Measurements from ENCODE around the gene SMPX. TPM values are rescaled to one million over a fixed set of nuclear protein-coding genes. Genes with fewer than 3 reads are reported as not detected.
A peak's percentile ranks its signal among the peaks of the same experiment; 100 is the strongest.

SMPX gene
- total and polyA plus RNA-seq, 7 donors, result 207 to 863 (median 427) TPM

DNA sequence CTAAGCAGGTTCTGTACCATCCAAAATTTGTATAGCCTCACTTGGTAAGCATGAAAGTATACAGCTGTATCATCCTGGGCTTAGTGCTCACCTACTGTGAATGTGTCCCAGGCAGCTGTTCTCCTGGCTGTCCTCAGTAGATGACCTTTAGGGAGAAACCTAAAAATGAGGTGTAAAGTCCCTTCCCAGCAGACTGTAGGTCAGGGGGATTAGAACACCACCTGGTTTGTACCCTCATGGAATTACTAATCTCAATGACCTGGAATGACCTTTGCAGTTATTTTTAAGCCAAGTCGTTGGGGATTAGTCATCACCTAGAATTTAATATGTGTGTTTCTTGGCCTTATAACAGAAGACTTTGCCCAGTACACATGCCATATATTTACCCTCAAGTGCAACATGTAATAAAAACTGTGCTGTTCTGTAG lies 42.4 kb upstream of the SMPX start:
- intact Hi-C loops (cut with DNase I), result no loop called here
- no peaks in the 10 kb centered on the region for H3K27me3 ChIP-seq (ENCODE audit: insufficient read depth in 3 of 3, low read length in 2 of 3)
- peak; percentile 76 to 93 (median 84) for ATAC-seq
- peaks cover 3% of the 10 kb centered on the region for H3K4me1 ChIP-seq
- no peak for DNase-seq
- peak overlapping the region; percentile 83 for H3K27ac ChIP-seq
- WGBS, 3 donors, result 0 to 5% (median 4%) methylated on average over 1 of the region's 1 CpG
- no peaks in the 10 kb centered on the region for H3K36me3 ChIP-seq (ENCODE audit: insufficient read depth in 1 of 2, low read depth in 1 of 2)
- no peak overlapping the region for H3K4me3 ChIP-seq
- no peaks in the 10 kb centered on the region for H3K9me3 ChIP-seq
- TF ChIP-seq, protein P1, sequence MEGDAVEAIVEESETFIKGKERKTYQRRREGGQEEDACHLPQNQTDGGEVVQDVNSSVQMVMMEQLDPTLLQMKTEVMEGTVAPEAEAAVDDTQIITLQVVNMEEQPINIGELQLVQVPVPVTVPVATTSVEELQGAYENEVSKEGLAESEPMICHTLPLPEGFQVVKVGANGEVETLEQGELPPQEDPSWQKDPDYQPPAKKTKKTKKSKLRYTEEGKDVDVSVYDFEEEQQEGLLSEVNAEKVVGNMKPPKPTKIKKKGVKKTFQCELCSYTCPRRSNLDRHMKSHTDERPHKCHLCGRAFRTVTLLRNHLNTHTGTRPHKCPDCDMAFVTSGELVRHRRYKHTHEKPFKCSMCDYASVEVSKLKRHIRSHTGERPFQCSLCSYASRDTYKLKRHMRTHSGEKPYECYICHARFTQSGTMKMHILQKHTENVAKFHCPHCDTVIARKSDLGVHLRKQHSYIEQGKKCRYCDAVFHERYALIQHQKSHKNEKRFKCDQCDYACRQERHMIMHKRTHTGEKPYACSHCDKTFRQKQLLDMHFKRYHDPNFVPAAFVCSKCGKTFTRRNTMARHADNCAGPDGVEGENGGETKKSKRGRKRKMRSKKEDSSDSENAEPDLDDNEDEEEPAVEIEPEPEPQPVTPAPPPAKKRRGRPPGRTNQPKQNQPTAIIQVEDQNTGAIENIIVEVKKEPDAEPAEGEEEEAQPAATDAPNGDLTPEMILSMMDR (IDR thresholded peaks at IDR 0.05), result no peak

DNA sequence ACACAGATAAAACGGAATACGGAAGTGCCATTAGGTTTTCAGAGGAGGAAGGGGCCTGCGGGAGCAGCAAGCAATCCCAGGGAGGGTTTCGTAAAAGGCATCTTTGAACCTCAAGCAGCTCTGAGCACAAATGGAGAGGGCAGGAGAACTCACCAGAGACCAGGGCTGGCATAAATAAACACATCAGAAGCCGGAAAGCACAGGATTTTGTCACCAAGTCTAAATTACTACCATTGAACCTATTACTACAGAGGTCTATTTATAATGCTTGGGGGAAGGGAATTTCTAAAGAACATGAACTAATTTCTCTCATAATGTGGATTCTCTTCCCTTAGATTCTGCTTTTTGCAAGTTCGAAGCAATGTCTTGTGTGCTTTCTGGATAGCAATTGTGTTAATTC lies 41.9 kb upstream of the SMPX start:
- ATAC-seq (peak; percentile 63 to 78 (median 70)), DNase-seq (no peak)
- H3K27ac ChIP-seq, result peak overlapping the region; percentile 83
- H3K4me3 ChIP-seq, result peak overlapping the region; percentile 4
- WGBS, 3 donors, result 34 to 57% (median 40%) methylated on average over 6 of the region's 6 CpGs
- TF ChIP-seq, protein P1 (IDR thresholded peaks at IDR 0.05), result no peak
- H3K27me3 ChIP-seq (ENCODE audit: insufficient read depth in 3 of 3, low read length in 2 of 3), result no peaks in the 10 kb centered on the region
- no peaks in the 10 kb centered on the region for H3K36me3 ChIP-seq (ENCODE audit: insufficient read depth in 1 of 2, low read depth in 1 of 2)
- peaks cover 3% of the 10 kb centered on the region for H3K4me1 ChIP-seq
- no peaks in the 10 kb centered on the region for H3K9me3 ChIP-seq
- intact Hi-C loops (cut with DNase I), result no loop called here

DNA sequence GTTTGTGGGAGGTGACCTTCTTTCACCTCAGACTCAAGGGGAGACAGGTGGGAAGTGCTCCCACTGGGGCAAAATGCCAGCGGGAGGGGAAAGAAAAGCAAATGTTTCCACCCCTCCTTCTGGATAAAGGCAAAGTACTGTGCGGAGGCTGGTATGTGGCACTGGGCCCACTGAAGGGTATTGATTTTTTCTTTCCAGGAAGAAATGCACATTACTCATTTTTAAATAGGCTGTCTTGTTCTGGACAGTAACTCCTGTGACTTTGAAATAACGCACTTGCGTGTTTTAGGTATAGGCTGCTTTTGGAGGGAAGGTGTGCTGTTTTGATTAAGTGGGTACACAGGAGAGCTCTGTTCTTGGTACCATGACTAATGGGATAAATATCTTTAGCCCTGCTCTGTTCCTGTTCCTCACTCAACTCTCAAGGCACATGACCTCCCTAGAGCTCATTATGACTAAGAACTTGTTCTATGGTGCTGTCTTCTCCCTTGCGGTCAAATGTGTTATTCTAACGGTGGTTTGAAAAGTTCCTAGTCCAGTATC lies 40.8 kb upstream of the SMPX start:
- H3K27me3 ChIP-seq (ENCODE audit: insufficient read depth in 3 of 3, low read length in 2 of 3), result no peaks in the 10 kb centered on the region
- peak overlapping the region; percentile 83 for H3K27ac ChIP-seq
- peak; percentile 83 to 90 (median 86) for ATAC-seq
- 22 to 51% (median 43%) methylated on average over 6 of the region's 6 CpGs for WGBS, 3 donors
- H3K36me3 ChIP-seq (ENCODE audit: insufficient read depth in 1 of 2, low read depth in 1 of 2), result no peaks in the 10 kb centered on the region
- no peak for DNase-seq
- no peak overlapping the region for H3K4me3 ChIP-seq
- H3K4me1 ChIP-seq, result peaks cover 3% of the 10 kb centered on the region
- no peaks in the 10 kb centered on the region for H3K9me3 ChIP-seq
- TF ChIP-seq, protein P1 (IDR thresholded peaks at IDR 0.05), result no peak
- intact Hi-C loops (cut with DNase I), result no loop called here

DNA sequence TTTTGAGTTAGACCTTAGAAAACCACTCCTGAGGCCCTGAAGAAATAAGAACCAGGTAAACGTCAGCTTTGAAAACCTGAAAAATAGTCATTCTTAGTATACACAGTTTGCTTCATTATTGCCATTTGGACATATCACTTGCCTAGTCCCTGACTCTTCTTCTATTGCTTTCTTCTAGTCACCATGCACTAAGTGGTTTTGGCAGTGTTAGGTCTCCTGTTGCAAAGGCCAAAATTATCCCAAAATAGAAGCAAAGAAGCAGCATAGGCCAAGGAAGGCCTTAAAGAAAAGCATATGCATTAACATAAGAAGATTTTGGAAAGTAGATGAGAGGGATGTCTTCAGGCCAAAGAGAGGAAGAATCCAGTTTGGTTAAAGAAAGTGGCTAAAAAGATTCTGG lies 24.1 kb upstream of the SMPX start:
- no peak overlapping the region for H3K4me3 ChIP-seq
- H3K27me3 ChIP-seq (ENCODE audit: insufficient read depth in 3 of 3, low read length in 2 of 3), result no peaks in the 10 kb centered on the region
- peak overlapping the region; percentile 81 for H3K27ac ChIP-seq
- H3K9me3 ChIP-seq, result no peaks in the 10 kb centered on the region
- WGBS, 3 donors, result 33 to 56% (median 44%) methylated on average over 1 of the region's 1 CpG
- no peaks in the 10 kb centered on the region for H3K36me3 ChIP-seq (ENCODE audit: insufficient read depth in 1 of 2, low read depth in 1 of 2)
- TF ChIP-seq, protein P1 (IDR thresholded peaks at IDR 0.05), result no peak
- ATAC-seq (peak in 3 of 4 donors; percentile 31 to 59 (median 46)), DNase-seq (no peak)
- intact Hi-C loops (cut with DNase I), result loop anchor here in 1 of 2 donors (1.0 kb wide), 1 partner anchor 25 kb away; no protein-coding TSS in a partner anchor
- peaks cover 7% of the 10 kb centered on the region for H3K4me1 ChIP-seq

DNA sequence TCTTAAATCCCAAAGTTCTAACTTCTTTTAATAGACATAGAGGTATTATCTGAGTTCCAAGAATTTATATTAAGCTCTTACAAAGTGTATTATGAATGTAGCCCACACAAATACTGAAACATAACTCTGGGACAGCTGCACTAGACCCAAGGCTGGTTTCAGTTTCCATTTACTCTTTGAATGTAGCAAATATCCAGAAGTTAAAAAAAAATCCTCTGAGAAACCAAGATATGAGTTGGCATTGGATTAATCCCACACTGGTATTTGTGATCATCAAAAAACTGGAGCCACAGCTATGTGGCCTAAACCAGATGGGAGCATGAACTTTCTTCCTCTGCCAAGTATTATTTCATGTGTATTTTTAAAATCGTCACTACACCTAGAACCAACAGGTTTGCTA lies 23.6 kb upstream of the SMPX start:
- H3K4me1 ChIP-seq, result peaks cover 7% of the 10 kb centered on the region
- no peaks in the 10 kb centered on the region for H3K9me3 ChIP-seq
- H3K36me3 ChIP-seq (ENCODE audit: insufficient read depth in 1 of 2, low read depth in 1 of 2), result no peaks in the 10 kb centered on the region
- peak overlapping the region; percentile 81 for H3K27ac ChIP-seq
- peak; percentile 77 to 84 (median 80) for ATAC-seq
- WGBS, 3 donors, result 13 to 55% (median 43%) methylated on average over 1 of the region's 1 CpG
- DNase-seq, result no peak
- no peaks in the 10 kb centered on the region for H3K27me3 ChIP-seq (ENCODE audit: insufficient read depth in 3 of 3, low read length in 2 of 3)
- intact Hi-C loops (cut with DNase I), result loop anchor here in 1 of 2 donors (1.0 kb wide), 1 partner anchor 24 kb away; no protein-coding TSS in a partner anchor
- TF ChIP-seq, protein P1 (IDR thresholded peaks at IDR 0.05), result no peak
- no peak overlapping the region for H3K4me3 ChIP-seq
